ENCODE results near the gene ARRDC5. TPM values are rescaled to one million over a fixed set of nuclear protein-coding genes. Genes with fewer than 3 reads are reported as not detected.

Gene ARRDC5
- polyA plus RNA-seq, 6 donors from 2014 or later, result 1.9 to 3.7 (median 2.5) TPM

DNA sequence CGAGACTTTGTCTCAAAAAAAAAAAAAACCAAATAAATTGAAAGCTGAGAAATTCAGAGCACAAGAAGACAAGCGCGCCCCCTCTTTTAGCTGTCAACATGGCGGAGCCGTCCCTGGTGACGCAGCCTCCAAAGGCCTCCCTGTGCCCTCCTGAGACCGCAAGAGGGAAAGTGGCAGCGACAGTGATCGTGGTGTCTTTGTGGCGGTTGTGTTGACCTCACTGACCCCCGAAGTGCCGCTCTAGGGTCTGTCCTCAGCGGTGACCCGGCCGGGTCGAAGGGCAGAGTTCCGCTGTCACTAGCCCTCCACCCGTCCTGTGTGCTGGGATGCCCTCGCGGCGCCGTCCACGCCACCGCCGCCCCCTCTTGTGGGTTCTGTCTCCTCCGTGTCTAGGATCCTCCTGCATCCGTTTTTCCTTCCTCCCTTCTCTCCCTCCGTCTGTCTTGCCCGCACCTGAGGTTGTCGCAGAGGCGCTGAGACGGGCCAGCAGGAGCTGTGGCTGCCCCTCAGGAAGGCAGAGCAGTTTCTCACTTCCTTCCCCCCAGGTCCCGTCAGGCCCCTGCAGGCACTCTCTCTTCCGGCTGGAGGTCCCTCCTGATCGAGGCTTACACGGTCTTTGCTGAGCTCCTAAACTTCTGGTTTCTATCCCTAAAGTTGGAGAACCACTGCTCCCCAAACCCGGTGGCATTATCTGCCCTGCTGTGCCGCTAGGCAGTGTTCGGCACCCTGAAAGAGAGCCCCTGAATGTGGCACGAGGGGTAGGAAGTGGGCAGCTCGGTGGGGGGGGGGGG lies 13.8 kb upstream of the ARRDC5 start:
- Mint-ChIP-seq H3K4me3 (peak overlapping the region; percentile 96 to 100 (median 100)), H3K4me1 (peaks cover 33 to 58% (median 53%) of the 10 kb centered on the region in 3 donors), H3K9me3 (no peaks in the 10 kb centered on the region), H3K27me3 (no peaks in the 10 kb centered on the region), H3K36me3 (peaks cover 0 to 7% of the 10 kb centered on the region in 2 donors), H3K27ac (peak overlapping the region; percentile 95 to 99 (median 98))
- DNase-seq (peak; percentile 62), ATAC-seq (ENCODE audit: low read depth in 2 of 2) (peak; percentile 78 to 81)

DNA sequence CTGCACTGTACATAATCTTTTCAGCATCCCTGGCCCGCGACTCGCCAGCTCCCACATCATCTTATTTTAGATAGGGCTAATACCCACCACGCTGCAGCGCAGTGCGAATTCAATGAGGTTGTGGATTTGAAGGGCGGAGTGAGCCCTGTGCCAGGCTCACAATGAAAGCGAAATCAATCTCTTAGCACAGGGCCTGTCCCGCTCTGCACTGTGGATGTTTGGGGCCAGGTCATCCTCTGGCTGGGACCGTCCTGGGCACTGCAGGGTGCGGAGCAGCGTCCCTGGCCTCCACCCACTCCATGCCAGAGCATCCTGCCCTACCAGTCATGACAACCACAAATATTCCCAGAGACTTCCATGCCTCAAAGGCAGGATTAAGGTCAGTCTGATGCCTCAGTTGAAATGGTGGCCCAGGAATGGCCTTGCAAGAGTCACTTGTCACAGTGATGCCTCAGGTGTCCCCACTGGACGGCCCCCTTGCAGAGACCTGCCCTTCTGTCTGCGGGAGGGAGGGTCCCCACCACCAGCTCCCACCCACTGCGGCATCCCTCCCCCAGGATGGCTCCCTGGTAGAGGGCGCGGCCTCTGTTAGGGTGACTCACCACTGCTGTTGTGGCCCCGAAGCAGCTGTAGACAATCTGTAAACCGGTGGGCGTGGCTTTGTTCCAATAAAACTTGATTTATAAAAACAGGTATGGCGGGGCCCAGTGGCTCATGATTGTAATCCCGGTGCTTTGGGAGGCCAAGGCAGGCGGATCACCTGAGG lies 12.2 kb upstream of the ARRDC5 start:
- no peaks in the 10 kb centered on the region for H3K9me3 Mint-ChIP-seq
- ATAC-seq (ENCODE audit: low read depth in 2 of 2), result no peak
- H3K4me3 Mint-ChIP-seq, result peak overlapping the region; percentile 96 to 100 (median 100)
- no peak for DNase-seq
- peaks cover 36 to 68% (median 64%) of the 10 kb centered on the region in 3 donors for H3K4me1 Mint-ChIP-seq
- H3K36me3 Mint-ChIP-seq, result peaks cover 0 to 7% of the 10 kb centered on the region in 2 donors
- H3K27ac Mint-ChIP-seq, result peak overlapping the region in 5 of 6 donors; percentile 88 to 99 (median 96)
- no peaks in the 10 kb centered on the region for H3K27me3 Mint-ChIP-seq

GRCh38 chr19:4913996-4914735 lies 11.5 kb upstream of the ARRDC5 start:
- ATAC-seq (ENCODE audit: low read depth in 2 of 2), result no peak
- Mint-ChIP-seq H3K4me3 (peak overlapping the region; percentile 96 to 100 (median 100)), H3K27me3 (no peaks in the 10 kb centered on the region), H3K9me3 (no peaks in the 10 kb centered on the region), H3K36me3 (peaks cover 0 to 7% of the 10 kb centered on the region in 2 donors), H3K4me1 (peaks cover 36 to 68% (median 64%) of the 10 kb centered on the region in 3 donors), H3K27ac (peak overlapping the region; percentile 56 to 91 (median 66))
- DNase-seq, result no peak

DNA sequence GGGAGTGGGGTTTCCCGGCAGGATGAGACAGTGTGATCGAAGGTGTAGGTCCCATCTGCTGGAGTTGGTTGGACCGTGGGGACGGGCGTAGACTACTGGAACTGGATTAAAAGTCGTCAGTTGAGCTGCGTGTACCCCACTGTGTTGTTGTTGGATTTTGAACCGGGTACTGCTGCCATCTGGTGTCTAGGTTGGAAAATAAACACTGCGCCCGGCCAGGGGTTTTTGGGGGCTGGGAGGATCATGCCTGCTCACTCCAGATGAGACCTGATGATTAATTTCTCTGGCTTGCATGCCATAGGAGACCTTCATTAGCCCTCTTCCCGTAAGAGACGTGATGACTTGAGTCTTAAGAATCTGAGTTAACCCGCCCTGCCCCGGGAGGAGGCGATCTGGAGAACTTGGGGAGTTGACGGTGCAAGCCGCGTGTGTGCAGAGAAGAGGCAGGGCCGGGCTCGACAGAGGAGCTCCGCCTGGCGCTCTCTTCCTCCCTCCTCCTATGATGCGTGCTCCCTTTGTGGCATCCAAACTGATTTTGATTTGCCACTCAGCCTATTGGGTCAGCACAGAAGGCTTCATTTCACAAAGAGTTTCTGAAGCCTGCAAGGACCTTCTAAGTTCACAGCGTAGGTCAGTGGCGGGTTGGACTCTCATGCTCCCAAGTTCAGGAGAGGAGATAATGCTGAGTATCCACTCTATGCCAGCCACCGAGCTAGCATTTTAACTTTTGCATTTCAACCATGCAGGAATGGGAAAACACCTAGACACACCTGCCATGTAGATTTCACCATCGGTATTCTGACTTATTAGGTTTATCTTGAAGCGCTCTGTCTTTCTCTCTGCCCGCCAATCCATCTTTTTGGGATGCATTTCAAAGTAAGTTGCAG lies 9.3 kb upstream of the ARRDC5 start:
- peak overlapping the region; percentile 73 to 99 (median 92) for H3K4me3 Mint-ChIP-seq
- H3K4me1 Mint-ChIP-seq, result peaks cover 46 to 78% (median 75%) of the 10 kb centered on the region in 3 donors

DNA sequence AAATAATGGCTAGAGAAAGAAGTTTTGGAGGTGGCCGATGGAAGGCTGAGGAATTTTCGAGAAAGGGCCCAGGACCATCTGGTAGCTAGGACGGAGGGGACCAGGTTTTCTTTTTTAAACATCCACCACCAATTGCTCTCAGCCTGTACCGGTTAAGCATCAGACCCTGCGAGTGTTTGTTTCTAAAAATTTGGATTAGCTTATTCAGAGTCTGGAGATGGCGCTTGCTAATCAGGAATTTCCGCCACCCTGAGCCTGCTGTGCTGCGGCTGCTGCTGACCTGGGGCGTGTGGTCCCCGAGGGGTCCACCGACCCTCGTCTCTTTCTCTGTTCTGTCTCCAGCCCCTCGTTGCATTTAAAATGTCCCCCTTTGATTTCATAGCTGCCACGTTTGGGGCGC lies 8.6 kb upstream of the ARRDC5 start:
- no peaks in the 10 kb centered on the region for H3K27me3 Mint-ChIP-seq
- H3K36me3 Mint-ChIP-seq, result peaks cover 0 to 1% of the 10 kb centered on the region in 2 donors
- ATAC-seq (ENCODE audit: low read depth in 2 of 2) (no peak), DNase-seq (no peak)
- H3K4me1 Mint-ChIP-seq, result peaks cover 41 to 72% (median 69%) of the 10 kb centered on the region in 3 donors
- H3K27ac Mint-ChIP-seq, result peak overlapping the region in 5 of 6 donors; percentile 39 to 79 (median 70)
- H3K4me3 Mint-ChIP-seq, result peak overlapping the region; percentile 82 to 99 (median 92)
- H3K9me3 Mint-ChIP-seq, result no peaks in the 10 kb centered on the region

More for the DNA sequence above, 9.3 kb upstream of the ARRDC5 start:
- H3K27me3 Mint-ChIP-seq, result no peaks in the 10 kb centered on the region
- peak; percentile 34 to 35 for ATAC-seq (ENCODE audit: low read depth in 2 of 2)
- no peaks in the 10 kb centered on the region for H3K9me3 Mint-ChIP-seq
- peak overlapping the region; percentile 48 to 79 (median 73) for H3K27ac Mint-ChIP-seq
- DNase-seq, result peak; percentile 65
- H3K36me3 Mint-ChIP-seq, result peaks cover 0 to 7% of the 10 kb centered on the region in 2 donors

DNA sequence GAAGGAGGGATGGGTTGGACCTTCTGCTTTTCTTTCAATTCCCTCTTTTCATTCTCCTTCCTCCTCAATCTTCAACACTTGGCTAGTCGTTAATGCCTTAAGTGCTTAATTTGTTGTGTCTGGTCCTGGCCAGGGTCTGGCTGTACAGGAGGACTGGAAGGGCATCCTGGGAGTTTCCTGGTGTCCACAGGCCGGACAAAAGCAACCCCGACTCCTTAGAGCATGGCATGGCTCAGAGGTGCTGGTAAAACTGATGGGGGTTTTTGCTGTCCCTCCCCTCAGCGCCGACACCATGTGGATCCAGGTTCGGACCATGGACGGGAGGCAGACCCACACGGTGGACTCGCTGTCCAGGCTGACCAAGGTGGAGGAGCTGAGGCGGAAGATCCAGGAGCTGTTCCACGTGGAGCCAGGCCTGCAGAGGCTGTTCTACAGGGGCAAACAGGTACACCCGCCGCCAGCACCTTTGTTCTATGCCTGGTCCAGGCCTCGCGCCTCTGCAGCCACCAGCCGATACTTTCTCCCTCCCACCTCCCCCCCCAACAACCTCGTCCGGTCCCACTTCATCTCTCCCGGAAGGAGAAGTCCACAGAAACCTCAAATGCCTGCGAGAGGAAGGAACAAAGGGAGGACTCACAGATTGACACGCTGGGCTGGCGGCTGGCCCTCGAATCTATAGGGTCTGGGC lies 8.0 kb upstream of the ARRDC5 start:
- no peak for DNase-seq
- peak overlapping the region in 3 of 6 donors; percentile 25 to 70 (median 42) for H3K27ac Mint-ChIP-seq
- H3K27me3 Mint-ChIP-seq, result no peaks in the 10 kb centered on the region
- peak overlapping the region; percentile 82 to 99 (median 92) for H3K4me3 Mint-ChIP-seq
- ATAC-seq (ENCODE audit: low read depth in 2 of 2), result no peak
- no peaks in the 10 kb centered on the region for H3K36me3 Mint-ChIP-seq
- peaks cover 41 to 68% (median 64%) of the 10 kb centered on the region in 3 donors for H3K4me1 Mint-ChIP-seq
- H3K9me3 Mint-ChIP-seq, result no peaks in the 10 kb centered on the region

GRCh38 chr19:4909897-4910593 lies 7.3 kb upstream of the ARRDC5 start:
- Mint-ChIP-seq H3K27ac (peak overlapping the region in 5 of 6 donors; percentile 25 to 70 (median 63)), H3K4me3 (peak overlapping the region; percentile 82 to 99 (median 92)), H3K27me3 (no peaks in the 10 kb centered on the region), H3K4me1 (peaks cover 41 to 62% (median 57%) of the 10 kb centered on the region in 3 donors), H3K36me3 (no peaks in the 10 kb centered on the region), H3K9me3 (no peaks in the 10 kb centered on the region)
- DNase-seq (peak; percentile 91), ATAC-seq (ENCODE audit: low read depth in 2 of 2) (peak; percentile 93)

- Mint-ChIP-seq H3K4me1 (peaks cover 35 to 60% (median 50%) of the 10 kb centered on the region in 3 donors), H3K9me3 (no peaks in the 10 kb centered on the region), H3K27me3 (no peaks in the 10 kb centered on the region), H3K27ac (peak within 1 kb of the TSS in 4 of 6 donors; percentile 36 to 70 (median 64)), H3K4me3 (peak within 1 kb of the TSS; percentile 82 to 99 (median 92)), H3K36me3 (no peaks in the 10 kb centered on the region)
- DNase-seq (no peak), ATAC-seq (ENCODE audit: low read depth in 2 of 2) (no peak)
Measured at GRCh38 chr19:4909156-4909896, 6.6 kb upstream of the ARRDC5 start, which contains the start of gene UHRF1. TSS of gene UHRF1 (plus strand) at chr19:4909501. CDS start at chr19:4910886, 1,385 bp downstream.

- ATAC-seq (ENCODE audit: low read depth in 2 of 2) (no peak), DNase-seq (no peak)
- no peak overlapping the region for H3K27ac Mint-ChIP-seq
- H3K4me3 Mint-ChIP-seq, result peak overlapping the region; percentile 66 to 82 (median 70)
- no peaks in the 10 kb centered on the region for H3K27me3 Mint-ChIP-seq
- H3K4me1 Mint-ChIP-seq, result peaks cover 30 to 54% (median 44%) of the 10 kb centered on the region in 3 donors
- H3K9me3 Mint-ChIP-seq, result no peaks in the 10 kb centered on the region
- no peaks in the 10 kb centered on the region for H3K36me3 Mint-ChIP-seq
Measured at GRCh38 chr19:4908781-4909155, 6.1 kb upstream of the ARRDC5 start.

- DNase-seq (no peak), ATAC-seq (ENCODE audit: low read depth in 2 of 2) (no peak)
- Mint-ChIP-seq H3K27me3 (no peaks in the 10 kb centered on the region), H3K9me3 (no peaks in the 10 kb centered on the region), H3K27ac (peak overlapping the region in 2 of 6 donors; percentile 52 to 86), H3K4me3 (peak overlapping the region; percentile 66 to 82 (median 70)), H3K4me1 (peaks cover 30 to 50% (median 40%) of the 10 kb centered on the region in 3 donors), H3K36me3 (no peaks in the 10 kb centered on the region)
Measured at GRCh38 chr19:4908360-4908759, 5.7 kb upstream of the ARRDC5 start.

DNA sequence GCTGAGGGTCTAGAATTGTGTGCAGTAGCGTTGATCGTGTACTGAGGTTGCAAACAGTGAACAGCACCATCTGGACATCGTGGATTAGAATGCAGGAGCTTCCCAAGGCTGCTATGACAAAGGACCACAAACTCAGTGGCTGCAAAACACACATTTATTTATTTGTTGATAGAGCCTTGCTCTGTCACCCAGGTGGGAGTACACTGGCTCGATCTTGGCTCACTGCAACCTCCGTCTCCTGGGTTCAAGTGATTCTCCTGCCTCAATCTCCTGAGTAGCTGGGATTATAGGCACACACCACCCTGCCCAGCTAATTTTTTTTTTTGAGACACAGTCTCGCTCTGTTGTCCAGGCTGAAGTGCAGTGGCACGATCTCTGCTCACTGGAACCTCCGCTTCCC lies 4.3 kb upstream of the ARRDC5 start:
- no peaks in the 10 kb centered on the region for H3K36me3 Mint-ChIP-seq
- H3K27ac Mint-ChIP-seq, result no peak overlapping the region
- ATAC-seq (ENCODE audit: low read depth in 2 of 2) (no peak), DNase-seq (no peak)
- peaks cover 23 to 43% (median 35%) of the 10 kb centered on the region in 3 donors for H3K4me1 Mint-ChIP-seq
- no peaks in the 10 kb centered on the region for H3K27me3 Mint-ChIP-seq
- H3K4me3 Mint-ChIP-seq, result peak overlapping the region in 2 of 8 donors; percentile 10 to 67
- no peaks in the 10 kb centered on the region for H3K9me3 Mint-ChIP-seq
